RWPE1 (cell line): ENCODE measurements around the gene ACTL6A.

ENCODE experiments used
- CTCF ChIA-PET: fragments of 350-600 bp; sonication (Branson Sonifier 250); formaldehyde crosslinking; extraction: SDS; loops from one replicate; lab custom pipeline; 2021; lab: Yijun Ruan, JAX
- POLR2A ChIA-PET: fragments of 400-600 bp; formaldehyde crosslinking; extraction: SDS; loops from one replicate; lab custom pipeline; 2020; ENCODE audit warnings: antibody characterized with exemption; ENCODE audit not compliant: low non-redundant PET; lab: Yijun Ruan, JAX
- DNase-seq: peaks from one replicate; pipeline ENCODE4 v3.0.0; 2012; ENCODE audit warnings: low spot score
- H3K27ac ChIP-seq: fragments of 450-650 bp; 2 replicates; pipeline ENCODE4 v1.5.1; 2017
- CTCF ChIP-seq: fragments of 450-650 bp; conservative IDR thresholded peaks from 2 replicates; pipeline ENCODE4 v1.5.1; 2017; ENCODE audit warnings: low read depth, mild to moderate bottlenecking

The ACTL6A gene

GRCh38 chr3:179615458-179616173, 52.9 kb downstream of the ACTL6A start:
- ChIA-PET POLR2A (no interaction called here), CTCF (no interaction called here)
- DNase-seq, result no peak
- no peak for TF ChIP-seq CTCF
- H3K27ac ChIP-seq, result no peak overlapping the region

- ChIA-PET CTCF (interaction anchor here (0.7 kb wide), 1 partner anchor 307 kb away, joined by 5 read pairs; no protein-coding TSS in a partner anchor), POLR2A (no interaction called here)
- no peak overlapping the region for H3K27ac ChIP-seq
- no peak for DNase-seq
- no peak for TF ChIP-seq CTCF
Measured at GRCh38 chr3:179622023-179622422, 59.3 kb downstream of the ACTL6A start.

- POLR2A ChIA-PET, result no interaction called here
- TF ChIP-seq CTCF, result no peak
- H3K27ac ChIP-seq, result no peak overlapping the region
- no peak for DNase-seq
- CTCF ChIA-PET, result interaction anchor here (0.6 kb wide), 2 partner anchors 20 to 1190 kb away, joined by 3 read pairs; no protein-coding TSS in a partner anchor
Measured at GRCh38 chr3:179624451-179624850, 61.7 kb downstream of the ACTL6A start.

- POLR2A ChIA-PET, result no interaction called here
- DNase-seq, result no peak
- CTCF ChIA-PET, result interaction anchor here (0.6 kb wide), 1 partner anchor 727 kb away, joined by 3 read pairs; no protein-coding TSS in a partner anchor
- TF ChIP-seq CTCF, result no peak
- H3K27ac ChIP-seq, result no peak overlapping the region
Measured at GRCh38 chr3:179630753-179631451, 68.2 kb downstream of the ACTL6A start.
